Neural progenitor cell (in vitro differentiated cells): ENCODE measurements around the gene SERGEF. TPM values are rescaled to one million over a fixed set of nuclear protein-coding genes. Genes with fewer than 3 reads are reported as not detected.

ENCODE experiments used
- DNase-seq: peaks from one replicate; pipeline ENCODE4 v3.0.0-alpha.2; 2016; ENCODE audit warnings: low spot score
- H2AFZ ChIP-seq: fragments of 200-600 bp; sonication (generic); replicated peaks from 2 replicates; pipeline ENCODE4 v1.6.1; 2016; ENCODE audit warnings: antibody characterized with exemption
- H3F3A ChIP-seq: fragments of 200-600 bp; sonication (generic); 2 replicates; pipeline ENCODE4 v1.6.1; 2016; ENCODE audit warnings: antibody characterized with exemption, low read depth
- H3K27ac ChIP-seq: fragments of 200-600 bp; sonication (generic); 2 replicates; pipeline ENCODE4 v1.5.1; 2016; ENCODE audit warnings: mild to moderate bottlenecking
- H3K27me3 ChIP-seq: fragments of 200-600 bp; sonication (generic); 2 replicates; pipeline ENCODE4 v1.6.1; 2016; ENCODE audit warnings: mild to moderate bottlenecking, moderate library complexity
- H3K36me3 ChIP-seq: fragments of 200-600 bp; sonication (generic); 2 replicates; pipeline ENCODE4 v1.5.1; 2016
- H3K4me1 ChIP-seq: fragments of 200-600 bp; sonication (generic); 2 replicates; pipeline ENCODE4 v1.6.1; 2016; ENCODE audit warnings: mixed run types
- H3K4me2 ChIP-seq: fragments of 200-600 bp; sonication (generic); 2 replicates; pipeline ENCODE4 v1.6.1; 2016
- H3K4me3 ChIP-seq: fragments of 200-600 bp; sonication (generic); 2 replicates; pipeline ENCODE4 v1.5.1; 2016
- H3K79me2 ChIP-seq: fragments of 200-600 bp; sonication (generic); 2 replicates; pipeline ENCODE4 v1.6.1; 2016; ENCODE audit warnings: low read depth
- H3K9ac ChIP-seq: fragments of 200-600 bp; sonication (generic); 2 replicates; pipeline ENCODE4 v1.6.1; 2016
- H3K9me3 ChIP-seq: fragments of 200-600 bp; sonication (generic); 2 replicates; pipeline ENCODE4 v1.5.1; 2016; ENCODE audit warnings: low read depth
- H4K20me1 ChIP-seq: fragments of 200-600 bp; sonication (generic); 2 replicates; pipeline ENCODE4 v1.6.1; 2016; ENCODE audit warnings: low read depth
- H3K27ac Mint-ChIP-seq: 3 replicates; pipeline ENCODE4 v1.8.0; 2021; ENCODE audit warnings: mixed read lengths
- H3K27me3 Mint-ChIP-seq: 2 replicates; pipeline ENCODE4 v1.8.0; 2022; ENCODE audit warnings: low read depth, mild to moderate bottlenecking, inconsistent platforms, moderate library complexity, mixed read lengths; ENCODE audit not compliant: insufficient read depth
- H3K36me3 Mint-ChIP-seq: 3 replicates; pipeline ENCODE4 v1.8.0; 2021; ENCODE audit warnings: mixed read lengths
- H3K4me1 Mint-ChIP-seq: 3 replicates; pipeline ENCODE4 v1.8.0; 2021; ENCODE audit warnings: mixed read lengths
- H3K4me3 Mint-ChIP-seq: 3 replicates; pipeline ENCODE4 v1.8.0; 2021; ENCODE audit warnings: mild to moderate bottlenecking, moderate library complexity, mixed read lengths
- H3K9me3 Mint-ChIP-seq: 3 replicates; pipeline ENCODE4 v1.8.0; 2020; ENCODE audit warnings: mixed read lengths
- EZH2 ChIP-seq: fragments of 200-600 bp; sonication (generic); IDR thresholded peaks from 2 replicates; pipeline ENCODE4 v1.6.1; 2017; ENCODE audit warnings: antibody characterized with exemption, mild to moderate bottlenecking, moderate library complexity
- EZH2phosphoT487 ChIP-seq: fragments of 200-600 bp; sonication (generic); IDR thresholded peaks from 2 replicates; pipeline ENCODE4 v1.6.1; 2017; ENCODE audit warnings: antibody characterized with exemption
- total RNA-seq: library from RNA; depleted of rRNA; stranded (reverse); fragments of >200 nt; gene quantifications from 2 replicates; pipeline ENCODE4 v1.2.3, GENCODE V29; 2015; ENCODE audit warnings: low replicate concordance
- TF ChIP-seq, protein P1 (sequence below): fragments of 200-600 bp; sonication (generic); IDR thresholded peaks from 2 replicates; pipeline ENCODE4 v1.5.1; 2017; ENCODE audit warnings: antibody characterized with exemption, mild to moderate bottlenecking

SERGEF gene
- total RNA-seq, 1 donor from 2014 or later, result 35.1 TPM

DNA sequence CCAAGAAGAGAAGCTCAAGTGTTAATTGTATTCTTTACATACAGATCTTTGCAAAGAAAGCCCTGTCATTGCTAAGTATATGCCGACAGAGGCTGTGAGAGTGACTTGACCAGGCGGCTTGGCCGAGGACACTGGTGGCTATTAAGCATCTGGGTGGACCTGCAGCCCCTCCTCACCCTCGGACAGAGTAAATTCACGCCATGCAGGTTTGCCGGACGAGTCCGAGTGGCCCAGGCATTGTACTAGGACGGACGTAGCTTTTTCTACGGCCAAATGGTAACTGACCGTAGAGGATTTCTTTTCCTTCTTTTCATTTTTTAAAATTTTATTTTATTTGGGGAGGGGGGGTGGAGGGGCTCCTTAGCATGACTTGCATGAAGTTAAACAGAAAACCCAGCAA lies 231.2 kb downstream of the SERGEF start:
- no peak overlapping the region for H3K4me2 ChIP-seq
- Mint-ChIP-seq H3K27ac (no peak overlapping the region), H3K4me1 (peaks cover 4% of the 10 kb centered on the region), H3K9me3 (no peaks in the 10 kb centered on the region), H3K4me3 (no peak overlapping the region), H3K36me3 (peaks cover 1% of the 10 kb centered on the region), H3K27me3 (peaks cover 18% of the 10 kb centered on the region)
- no peak for DNase-seq
- no peaks in the 10 kb centered on the region for H3K36me3 ChIP-seq
- H2AFZ ChIP-seq, result no peak overlapping the region
- H3K79me2 ChIP-seq, result no peaks in the 10 kb centered on the region
- H3K9ac ChIP-seq, result no peak overlapping the region
- no peaks in the 10 kb centered on the region for H3K9me3 ChIP-seq
- no peak overlapping the region for H3K27ac ChIP-seq
- TF ChIP-seq EZH2 (no peak), EZH2phosphoT487 (no peak)
- TF ChIP-seq, protein P1, sequence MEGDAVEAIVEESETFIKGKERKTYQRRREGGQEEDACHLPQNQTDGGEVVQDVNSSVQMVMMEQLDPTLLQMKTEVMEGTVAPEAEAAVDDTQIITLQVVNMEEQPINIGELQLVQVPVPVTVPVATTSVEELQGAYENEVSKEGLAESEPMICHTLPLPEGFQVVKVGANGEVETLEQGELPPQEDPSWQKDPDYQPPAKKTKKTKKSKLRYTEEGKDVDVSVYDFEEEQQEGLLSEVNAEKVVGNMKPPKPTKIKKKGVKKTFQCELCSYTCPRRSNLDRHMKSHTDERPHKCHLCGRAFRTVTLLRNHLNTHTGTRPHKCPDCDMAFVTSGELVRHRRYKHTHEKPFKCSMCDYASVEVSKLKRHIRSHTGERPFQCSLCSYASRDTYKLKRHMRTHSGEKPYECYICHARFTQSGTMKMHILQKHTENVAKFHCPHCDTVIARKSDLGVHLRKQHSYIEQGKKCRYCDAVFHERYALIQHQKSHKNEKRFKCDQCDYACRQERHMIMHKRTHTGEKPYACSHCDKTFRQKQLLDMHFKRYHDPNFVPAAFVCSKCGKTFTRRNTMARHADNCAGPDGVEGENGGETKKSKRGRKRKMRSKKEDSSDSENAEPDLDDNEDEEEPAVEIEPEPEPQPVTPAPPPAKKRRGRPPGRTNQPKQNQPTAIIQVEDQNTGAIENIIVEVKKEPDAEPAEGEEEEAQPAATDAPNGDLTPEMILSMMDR, result no peak
- no peaks in the 10 kb centered on the region for H3F3A ChIP-seq
- H3K4me3 ChIP-seq, result no peak overlapping the region
- no peaks in the 10 kb centered on the region for H3K27me3 ChIP-seq
- H4K20me1 ChIP-seq, result no peaks in the 10 kb centered on the region
- H3K4me1 ChIP-seq, result no peaks in the 10 kb centered on the region

DNA sequence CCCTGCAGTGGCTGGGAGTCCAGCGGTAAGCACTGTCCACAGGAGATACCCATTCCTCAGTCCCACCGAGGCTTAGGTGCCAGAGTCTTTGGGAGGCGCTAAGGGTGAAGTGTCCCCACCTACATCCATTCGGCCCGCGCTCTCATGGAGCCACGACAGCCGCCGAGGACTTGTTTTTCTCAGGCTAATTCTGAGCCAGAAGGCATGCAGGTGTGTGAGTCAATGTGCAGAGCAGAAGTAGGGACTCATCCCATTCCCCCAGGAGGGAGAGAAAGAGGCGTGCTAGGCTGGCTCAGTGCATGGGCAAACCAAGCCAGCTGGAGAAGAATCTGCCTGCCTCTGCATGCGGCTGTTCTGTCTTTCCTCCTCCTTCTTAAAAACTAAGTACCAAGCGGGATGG lies 231.6 kb downstream of the SERGEF start:
- Histone ChIP-seq H3K27me3 (no peaks in the 10 kb centered on the region), H3K79me2 (no peaks in the 10 kb centered on the region), H3K27ac (no peak overlapping the region), H3K9ac (no peak overlapping the region), H2AFZ (no peak overlapping the region), H4K20me1 (no peaks in the 10 kb centered on the region), H3K36me3 (no peaks in the 10 kb centered on the region), H3K4me1 (peaks cover 4% of the 10 kb centered on the region), H3K4me2 (no peak overlapping the region), H3K9me3 (no peaks in the 10 kb centered on the region), H3F3A (no peaks in the 10 kb centered on the region), H3K4me3 (no peak overlapping the region)
- Mint-ChIP-seq H3K9me3 (no peaks in the 10 kb centered on the region), H3K27ac (no peak overlapping the region), H3K36me3 (peaks cover 1% of the 10 kb centered on the region), H3K4me1 (peaks cover 4% of the 10 kb centered on the region), H3K27me3 (peaks cover 18% of the 10 kb centered on the region), H3K4me3 (no peak overlapping the region)
- DNase-seq, result no peak
- TF ChIP-seq, protein P1, result no peak
- TF ChIP-seq EZH2phosphoT487 (no peak), EZH2 (no peak)

- no peaks in the 10 kb centered on the region for H3K9me3 ChIP-seq
Measured at GRCh38 chr11:17780668-17781067, 232.2 kb downstream of the SERGEF start.

More at GRCh38 chr11:17780668-17781067, 232.2 kb downstream of the SERGEF start:
- Mint-ChIP-seq H3K9me3 (no peaks in the 10 kb centered on the region), H3K27ac (no peak overlapping the region), H3K27me3 (peaks cover 18% of the 10 kb centered on the region), H3K36me3 (peaks cover 1% of the 10 kb centered on the region), H3K4me1 (peaks cover 7% of the 10 kb centered on the region), H3K4me3 (no peak overlapping the region)
- H3F3A ChIP-seq, result no peaks in the 10 kb centered on the region
- H4K20me1 ChIP-seq, result no peaks in the 10 kb centered on the region
- no peak overlapping the region for H3K27ac ChIP-seq
- DNase-seq, result no peak
- H2AFZ ChIP-seq, result no peak overlapping the region
- TF ChIP-seq EZH2, result no peak
- no peak for TF ChIP-seq EZH2phosphoT487
- TF ChIP-seq, protein P1, result no peak
- no peak overlapping the region for H3K9ac ChIP-seq
- no peak overlapping the region for H3K4me2 ChIP-seq
- H3K79me2 ChIP-seq, result no peaks in the 10 kb centered on the region
- peaks cover 8% of the 10 kb centered on the region for H3K4me1 ChIP-seq
- no peaks in the 10 kb centered on the region for H3K36me3 ChIP-seq
- H3K4me3 ChIP-seq, result no peak overlapping the region
- H3K27me3 ChIP-seq, result no peaks in the 10 kb centered on the region
